Measurements from ENCODE around the gene DNAJB12.

Gene DNAJB12

GRCh38 chr10:72283131-72283530 is 71.6 kb downstream of the DNAJB12 start:
- no peak for TF ChIP-seq CTCF (IDR thresholded peaks at IDR 0.05; ENCODE audit: low read depth, low read length, missing control alignments)
- H3K4me3 ChIP-seq (ENCODE audit: low read depth, low read length): no peak overlapping the region
- no peak for DNase-seq (ENCODE audit: low read depth)
